GM23338 (cell line): ENCODE results near the gene ACOX1. TPM values are rescaled to one million over a fixed set of nuclear protein-coding genes. Genes with fewer than 3 reads are reported as not detected.

Experiments used
- ATAC-seq: fragments of 200-7000 bp; cut with Tn5 transposase; 3 replicates; pipeline ENCODE4 v1.9.1; 2020
- DNase-seq: peaks from one replicate; pipeline ENCODE4 v3.0.0-alpha.2; 2015; ENCODE audit warnings: low spot score
- H2AFZ ChIP-seq: fragments of 200-600 bp; sonication (generic); 2 replicates; pipeline ENCODE4 v1.8.0; 2016; ENCODE audit warnings: antibody characterized with exemption, mild to moderate bottlenecking, moderate library complexity
- H3F3A ChIP-seq: fragments of 200-600 bp; sonication (generic); replicated peaks from 2 replicates; pipeline ENCODE4 v1.8.0; 2017; ENCODE audit warnings: antibody characterized with exemption, mixed run types, low read depth
- H3K27ac ChIP-seq: fragments of 200-600 bp; sonication (generic); 2 replicates; pipeline ENCODE4 v1.6.1; 2016; ENCODE audit warnings: low read depth
- H3K27me3 ChIP-seq: fragments of 200-600 bp; sonication (generic); 2 replicates; pipeline ENCODE4 v1.8.0; 2016; ENCODE audit warnings: mild to moderate bottlenecking, mixed run types, moderate library complexity; ENCODE audit not compliant: insufficient read depth
- H3K36me3 ChIP-seq: fragments of 200-600 bp; sonication (generic); 2 replicates; pipeline ENCODE4 v1.8.0; 2016; ENCODE audit warnings: mild to moderate bottlenecking; ENCODE audit not compliant: insufficient read depth
- H3K4me1 ChIP-seq: fragments of 200-600 bp; sonication (generic); 2 replicates; pipeline ENCODE4 v1.8.0; 2016; ENCODE audit warnings: mild to moderate bottlenecking, moderate library complexity; ENCODE audit not compliant: insufficient read depth
- H3K4me2 ChIP-seq: fragments of 200-600 bp; sonication (generic); 2 replicates; pipeline ENCODE4 v1.7.1; 2017; ENCODE audit warnings: mixed run types
- H3K4me3 ChIP-seq: fragments of 200-600 bp; sonication (generic); 2 replicates; pipeline ENCODE4 v1.6.1; 2016; ENCODE audit warnings: mixed run types
- H3K79me2 ChIP-seq: fragments of 200-600 bp; sonication (generic); replicated peaks from 2 replicates; pipeline ENCODE4 v1.8.0; 2017; ENCODE audit warnings: mild to moderate bottlenecking; ENCODE audit not compliant: insufficient read depth
- H3K9me2 ChIP-seq: fragments of 200-600 bp; sonication (generic); 2 replicates; pipeline ENCODE4 v1.8.0; 2017; ENCODE audit not compliant: insufficient read depth
- H4K20me1 ChIP-seq: fragments of 200-600 bp; sonication (generic); replicated peaks from 2 replicates; pipeline ENCODE4 v1.8.0; 2017; ENCODE audit warnings: mild to moderate bottlenecking; ENCODE audit not compliant: insufficient read depth
- H3K27ac Mint-ChIP-seq: 2 replicates; pipeline ENCODE4 v1.8.0; 2020; ENCODE audit warnings: inconsistent platforms, mild to moderate bottlenecking, moderate library complexity, mixed read lengths
- H3K27me3 Mint-ChIP-seq: 3 replicates; pipeline ENCODE4 v1.8.0; 2022; ENCODE audit warnings: low read depth, mild to moderate bottlenecking, moderate library complexity, mixed read lengths, inconsistent platforms; ENCODE audit not compliant: insufficient read depth, poor library complexity
- H3K36me3 Mint-ChIP-seq: 3 replicates; pipeline ENCODE4 v1.8.0; 2021; ENCODE audit warnings: low read depth, mild to moderate bottlenecking, inconsistent platforms, moderate library complexity, mixed read lengths
- H3K4me1 Mint-ChIP-seq: 3 replicates; pipeline ENCODE4 v1.8.0; 2020; ENCODE audit warnings: mild to moderate bottlenecking, inconsistent platforms, mixed read lengths
- H3K4me3 Mint-ChIP-seq: 3 replicates; pipeline ENCODE4 v1.8.0; 2021; ENCODE audit warnings: moderate library complexity, mild to moderate bottlenecking, inconsistent platforms, mixed read lengths
- H3K9me3 Mint-ChIP-seq: 3 replicates; pipeline ENCODE4 v1.8.0; 2020; ENCODE audit warnings: moderate library complexity, mild to moderate bottlenecking, inconsistent platforms, mixed read lengths
- CREB1 ChIP-seq: fragments of 250-450 bp; sonication (Bioruptor Pico); IDR thresholded peaks from 2 replicates; pipeline ENCODE4 v1.5.0; 2020; ENCODE audit warnings: low read depth, mild to moderate bottlenecking, moderate library complexity
- EZH2 ChIP-seq: fragments of 200-600 bp; sonication (generic); IDR thresholded peaks from one replicate; pipeline ENCODE4 v1.8.0; 2017; ENCODE audit warnings: antibody characterized with exemption, mild to moderate bottlenecking, low read depth; ENCODE audit not compliant: unreplicated experiment
- STAT1 ChIP-seq: IDR thresholded peaks from one replicate; pipeline ENCODE4 v1.6.1; 2016; ENCODE audit warnings: antibody characterized with exemption; ENCODE audit not compliant: unreplicated experiment
- polyA plus RNA-seq: library from polyadenylated mRNA; unstranded; fragments of >200 nt; fragmentation: Nextera tagmentation; extraction: Ambion mirVana; gene quantifications from 2 replicates; pipeline ENCODE4 v1.2.1, GENCODE V29; 2016
- total RNA-seq: library from RNA; depleted of rRNA; stranded (reverse); fragments of >200 nt; shearing (Covaris generic); gene quantifications from 2 replicates; pipeline ENCODE4 v1.2.3, GENCODE V29; 2014
- TF ChIP-seq, protein P1 (sequence below): fragments of 250-450 bp; sonication (Bioruptor Pico); IDR thresholded peaks from 2 replicates; pipeline ENCODE4 v1.5.0; 2020; ENCODE audit warnings: mild to moderate bottlenecking, moderate library complexity
- TF ChIP-seq, protein P2 (sequence below): IDR thresholded peaks from 2 replicates; pipeline ENCODE4 v1.6.1; 2016; ENCODE audit warnings: antibody characterized with exemption
- TF ChIP-seq, protein P3 (sequence below): IDR thresholded peaks from one replicate; pipeline ENCODE4 v1.6.1; 2018; ENCODE audit warnings: antibody characterized with exemption; ENCODE audit not compliant: unreplicated experiment

The ACOX1 gene
- total and polyA plus RNA-seq, 2 experiments from 2014 or later = 12.8 to 32.9 TPM

DNA sequence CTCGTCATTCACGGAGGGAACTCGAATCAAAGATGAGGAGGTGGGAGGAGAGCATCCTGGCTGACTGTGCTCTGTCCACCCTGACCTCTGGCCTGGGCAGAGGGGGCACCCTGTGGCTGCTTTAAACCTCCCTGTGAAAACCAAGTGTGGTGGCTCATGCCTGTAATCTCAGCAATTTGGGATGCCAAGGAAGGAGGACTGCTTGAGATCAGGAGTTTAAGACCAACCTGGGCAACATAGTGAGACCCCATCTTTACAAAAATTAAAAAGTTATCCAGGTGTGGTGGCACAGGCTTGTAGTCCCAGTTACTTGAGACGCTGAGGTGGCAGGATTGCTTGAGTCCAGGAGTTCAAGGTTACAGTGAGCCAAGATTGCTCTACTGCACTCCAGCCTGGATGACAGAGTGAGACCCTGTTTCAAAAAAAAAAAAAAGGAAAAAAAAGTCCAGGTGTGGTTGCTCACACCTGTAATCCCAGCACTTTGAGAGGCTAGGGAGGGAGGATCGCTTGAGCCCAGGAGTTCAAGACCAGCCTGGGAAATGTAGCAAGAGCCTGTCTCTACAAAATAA is 15.9 kb upstream of the ACOX1 start (continued):
- TF ChIP-seq, protein P1, sequence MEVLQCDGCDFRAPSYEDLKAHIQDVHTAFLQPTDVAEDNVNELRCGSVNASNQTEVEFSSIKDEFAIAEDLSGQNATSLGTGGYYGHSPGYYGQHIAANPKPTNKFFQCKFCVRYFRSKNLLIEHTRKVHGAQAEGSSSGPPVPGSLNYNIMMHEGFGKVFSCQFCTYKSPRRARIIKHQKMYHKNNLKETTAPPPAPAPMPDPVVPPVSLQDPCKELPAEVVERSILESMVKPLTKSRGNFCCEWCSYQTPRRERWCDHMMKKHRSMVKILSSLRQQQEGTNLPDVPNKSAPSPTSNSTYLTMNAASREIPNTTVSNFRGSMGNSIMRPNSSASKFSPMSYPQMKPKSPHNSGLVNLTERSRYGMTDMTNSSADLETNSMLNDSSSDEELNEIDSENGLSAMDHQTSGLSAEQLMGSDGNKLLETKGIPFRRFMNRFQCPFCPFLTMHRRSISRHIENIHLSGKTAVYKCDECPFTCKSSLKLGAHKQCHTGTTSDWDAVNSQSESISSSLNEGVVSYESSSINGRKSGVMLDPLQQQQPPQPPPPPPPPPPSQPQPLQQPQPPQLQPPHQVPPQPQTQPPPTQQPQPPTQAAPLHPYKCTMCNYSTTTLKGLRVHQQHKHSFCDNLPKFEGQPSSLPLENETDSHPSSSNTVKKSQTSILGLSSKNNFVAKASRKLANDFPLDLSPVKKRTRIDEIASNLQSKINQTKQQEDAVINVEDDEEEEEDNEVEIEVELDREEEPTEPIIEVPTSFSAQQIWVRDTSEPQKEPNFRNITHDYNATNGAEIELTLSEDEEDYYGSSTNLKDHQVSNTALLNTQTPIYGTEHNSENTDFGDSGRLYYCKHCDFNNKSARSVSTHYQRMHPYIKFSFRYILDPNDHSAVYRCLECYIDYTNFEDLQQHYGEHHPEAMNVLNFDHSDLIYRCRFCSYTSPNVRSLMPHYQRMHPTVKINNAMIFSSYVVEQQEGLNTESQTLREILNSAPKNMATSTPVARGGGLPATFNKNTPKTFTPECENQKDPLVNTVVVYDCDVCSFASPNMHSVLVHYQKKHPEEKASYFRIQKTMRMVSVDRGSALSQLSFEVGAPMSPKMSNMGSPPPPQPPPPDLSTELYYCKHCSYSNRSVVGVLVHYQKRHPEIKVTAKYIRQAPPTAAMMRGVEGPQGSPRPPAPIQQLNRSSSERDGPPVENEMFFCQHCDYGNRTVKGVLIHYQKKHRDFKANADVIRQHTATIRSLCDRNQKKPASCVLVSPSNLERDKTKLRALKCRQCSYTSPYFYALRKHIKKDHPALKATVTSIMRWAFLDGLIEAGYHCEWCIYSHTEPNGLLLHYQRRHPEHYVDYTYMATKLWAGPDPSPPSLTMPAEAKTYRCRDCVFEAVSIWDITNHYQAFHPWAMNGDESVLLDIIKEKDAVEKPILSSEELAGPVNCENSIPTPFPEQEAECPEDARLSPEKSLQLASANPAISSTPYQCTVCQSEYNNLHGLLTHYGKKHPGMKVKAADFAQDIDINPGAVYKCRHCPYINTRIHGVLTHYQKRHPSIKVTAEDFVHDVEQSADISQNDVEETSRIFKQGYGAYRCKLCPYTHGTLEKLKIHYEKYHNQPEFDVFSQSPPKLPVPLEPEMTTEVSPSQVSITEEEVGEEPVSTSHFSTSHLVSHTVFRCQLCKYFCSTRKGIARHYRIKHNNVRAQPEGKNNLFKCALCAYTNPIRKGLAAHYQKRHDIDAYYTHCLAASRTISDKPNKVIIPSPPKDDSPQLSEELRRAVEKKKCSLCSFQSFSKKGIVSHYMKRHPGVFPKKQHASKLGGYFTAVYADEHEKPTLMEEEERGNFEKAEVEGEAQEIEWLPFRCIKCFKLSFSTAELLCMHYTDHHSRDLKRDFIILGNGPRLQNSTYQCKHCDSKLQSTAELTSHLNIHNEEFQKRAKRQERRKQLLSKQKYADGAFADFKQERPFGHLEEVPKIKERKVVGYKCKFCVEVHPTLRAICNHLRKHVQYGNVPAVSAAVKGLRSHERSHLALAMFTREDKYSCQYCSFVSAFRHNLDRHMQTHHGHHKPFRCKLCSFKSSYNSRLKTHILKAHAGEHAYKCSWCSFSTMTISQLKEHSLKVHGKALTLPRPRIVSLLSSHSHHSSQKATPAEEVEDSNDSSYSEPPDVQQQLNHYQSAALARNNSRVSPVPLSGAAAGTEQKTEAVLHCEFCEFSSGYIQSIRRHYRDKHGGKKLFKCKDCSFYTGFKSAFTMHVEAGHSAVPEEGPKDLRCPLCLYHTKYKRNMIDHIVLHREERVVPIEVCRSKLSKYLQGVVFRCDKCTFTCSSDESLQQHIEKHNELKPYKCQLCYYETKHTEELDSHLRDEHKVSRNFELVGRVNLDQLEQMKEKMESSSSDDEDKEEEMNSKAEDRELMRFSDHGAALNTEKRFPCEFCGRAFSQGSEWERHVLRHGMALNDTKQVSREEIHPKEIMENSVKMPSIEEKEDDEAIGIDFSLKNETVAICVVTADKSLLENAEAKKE (CRISPR knock-in tag) = no peak
- TF ChIP-seq, protein P2, sequence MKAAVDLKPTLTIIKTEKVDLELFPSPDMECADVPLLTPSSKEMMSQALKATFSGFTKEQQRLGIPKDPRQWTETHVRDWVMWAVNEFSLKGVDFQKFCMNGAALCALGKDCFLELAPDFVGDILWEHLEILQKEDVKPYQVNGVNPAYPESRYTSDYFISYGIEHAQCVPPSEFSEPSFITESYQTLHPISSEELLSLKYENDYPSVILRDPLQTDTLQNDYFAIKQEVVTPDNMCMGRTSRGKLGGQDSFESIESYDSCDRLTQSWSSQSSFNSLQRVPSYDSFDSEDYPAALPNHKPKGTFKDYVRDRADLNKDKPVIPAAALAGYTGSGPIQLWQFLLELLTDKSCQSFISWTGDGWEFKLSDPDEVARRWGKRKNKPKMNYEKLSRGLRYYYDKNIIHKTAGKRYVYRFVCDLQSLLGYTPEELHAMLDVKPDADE = no peak
- TF ChIP-seq CREB1 (no peak), STAT1 (no peak), EZH2 (no peak)

DNA sequence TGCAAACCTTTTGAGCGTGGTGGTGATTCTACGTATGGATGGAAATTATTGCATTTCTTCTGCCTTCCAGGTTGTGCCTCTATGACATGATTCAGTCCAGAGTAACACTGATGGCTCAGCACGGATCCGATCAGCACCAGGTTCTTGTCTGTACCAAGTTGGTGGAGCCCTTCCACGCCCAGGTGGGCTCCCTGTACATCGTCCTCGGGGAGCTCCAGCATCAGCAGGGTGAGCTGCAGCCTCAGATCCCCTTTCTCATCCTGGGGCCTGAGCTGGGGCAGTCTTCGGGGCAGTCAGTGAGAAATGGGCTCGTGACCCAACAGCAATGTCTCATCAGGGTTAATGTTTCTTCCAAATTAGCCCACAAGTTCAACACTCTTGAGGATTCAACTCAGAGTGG is 12.4 kb upstream of the ACOX1 start:
- H3K4me3 Mint-ChIP-seq = no peak overlapping the region
- H2AFZ ChIP-seq = no peak overlapping the region
- ATAC-seq (no peak), DNase-seq (no peak)
- H3K9me2 ChIP-seq = no peaks in the 10 kb centered on the region
- no peak overlapping the region for H3K27ac Mint-ChIP-seq
- no peaks in the 10 kb centered on the region for H3K79me2 ChIP-seq
- no peaks in the 10 kb centered on the region for H3K36me3 ChIP-seq
- H4K20me1 ChIP-seq = no peaks in the 10 kb centered on the region
- H3F3A ChIP-seq = no peaks in the 10 kb centered on the region
- H3K27me3 ChIP-seq = no peaks in the 10 kb centered on the region
- peaks cover 29% of the 10 kb centered on the region for H3K36me3 Mint-ChIP-seq
- no peaks in the 10 kb centered on the region for H3K4me1 ChIP-seq
- no peak overlapping the region for H3K4me2 ChIP-seq
- no peaks in the 10 kb centered on the region for H3K9me3 Mint-ChIP-seq
- H3K27ac ChIP-seq = no peak overlapping the region
- no peaks in the 10 kb centered on the region for H3K4me1 Mint-ChIP-seq
- H3K4me3 ChIP-seq = no peak overlapping the region
- peaks cover 5% of the 10 kb centered on the region for H3K27me3 Mint-ChIP-seq
- TF ChIP-seq, protein P3, sequence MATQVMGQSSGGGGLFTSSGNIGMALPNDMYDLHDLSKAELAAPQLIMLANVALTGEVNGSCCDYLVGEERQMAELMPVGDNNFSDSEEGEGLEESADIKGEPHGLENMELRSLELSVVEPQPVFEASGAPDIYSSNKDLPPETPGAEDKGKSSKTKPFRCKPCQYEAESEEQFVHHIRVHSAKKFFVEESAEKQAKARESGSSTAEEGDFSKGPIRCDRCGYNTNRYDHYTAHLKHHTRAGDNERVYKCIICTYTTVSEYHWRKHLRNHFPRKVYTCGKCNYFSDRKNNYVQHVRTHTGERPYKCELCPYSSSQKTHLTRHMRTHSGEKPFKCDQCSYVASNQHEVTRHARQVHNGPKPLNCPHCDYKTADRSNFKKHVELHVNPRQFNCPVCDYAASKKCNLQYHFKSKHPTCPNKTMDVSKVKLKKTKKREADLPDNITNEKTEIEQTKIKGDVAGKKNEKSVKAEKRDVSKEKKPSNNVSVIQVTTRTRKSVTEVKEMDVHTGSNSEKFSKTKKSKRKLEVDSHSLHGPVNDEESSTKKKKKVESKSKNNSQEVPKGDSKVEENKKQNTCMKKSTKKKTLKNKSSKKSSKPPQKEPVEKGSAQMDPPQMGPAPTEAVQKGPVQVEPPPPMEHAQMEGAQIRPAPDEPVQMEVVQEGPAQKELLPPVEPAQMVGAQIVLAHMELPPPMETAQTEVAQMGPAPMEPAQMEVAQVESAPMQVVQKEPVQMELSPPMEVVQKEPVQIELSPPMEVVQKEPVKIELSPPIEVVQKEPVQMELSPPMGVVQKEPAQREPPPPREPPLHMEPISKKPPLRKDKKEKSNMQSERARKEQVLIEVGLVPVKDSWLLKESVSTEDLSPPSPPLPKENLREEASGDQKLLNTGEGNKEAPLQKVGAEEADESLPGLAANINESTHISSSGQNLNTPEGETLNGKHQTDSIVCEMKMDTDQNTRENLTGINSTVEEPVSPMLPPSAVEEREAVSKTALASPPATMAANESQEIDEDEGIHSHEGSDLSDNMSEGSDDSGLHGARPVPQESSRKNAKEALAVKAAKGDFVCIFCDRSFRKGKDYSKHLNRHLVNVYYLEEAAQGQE = no peak
